ENCODE measurements around the gene AGO3.

DNA sequence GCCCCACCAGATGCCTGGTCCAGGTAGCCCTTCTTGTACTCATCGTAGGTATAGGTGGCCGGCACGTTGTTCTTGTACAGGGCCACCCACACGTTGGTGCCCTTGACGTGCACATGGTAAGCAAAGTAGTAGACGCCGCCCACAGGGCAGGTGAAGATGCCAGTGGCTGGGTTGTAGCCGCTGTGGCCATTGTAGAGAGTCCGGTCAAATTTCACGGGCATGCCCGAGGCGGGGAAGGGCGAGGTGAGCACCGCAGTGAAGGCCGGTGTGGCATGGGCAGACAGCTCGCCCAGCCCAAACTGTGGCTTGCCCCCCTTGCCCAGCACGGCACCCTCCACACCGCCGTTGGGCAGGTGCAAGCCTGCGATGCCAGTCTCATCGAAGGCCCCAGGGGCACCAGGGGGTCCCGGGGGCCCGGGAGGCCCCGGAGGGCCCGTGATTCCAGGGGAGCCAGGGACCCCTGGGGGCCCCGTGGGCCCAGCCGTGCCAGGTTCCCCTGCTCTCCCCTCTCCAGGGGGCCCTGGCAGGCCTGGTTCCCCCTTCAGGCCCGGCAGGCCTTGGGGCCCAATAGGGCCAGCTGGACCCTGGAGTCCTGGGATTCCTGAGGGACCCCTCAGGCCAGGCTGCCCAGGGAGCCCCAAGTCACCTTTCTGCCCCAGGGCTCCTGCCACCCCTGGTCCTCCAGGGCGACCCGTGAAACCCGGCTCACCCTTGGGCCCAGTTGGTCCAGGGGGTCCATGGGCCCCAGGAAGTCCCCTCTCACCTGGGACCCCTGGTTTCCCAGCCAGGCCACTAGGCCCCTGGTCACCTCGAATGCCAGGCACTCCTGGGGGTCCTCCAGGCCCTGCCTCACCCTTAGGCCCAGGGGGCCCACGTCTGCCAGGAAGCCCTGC, 167.0 kb downstream of the AGO3 start:
- TF ChIP-seq CTCF (IDR thresholded peaks at IDR 0.05; ENCODE audit: low read depth, low read length, missing input control) (no peak), JUND (IDR thresholded peaks at IDR 0.05) (no peak), YY1 (IDR thresholded peaks at IDR 0.05) (no peak), FOXA1 (IDR thresholded peaks at IDR 0.05) (no peak)
- TF ChIP-seq, protein P1, sequence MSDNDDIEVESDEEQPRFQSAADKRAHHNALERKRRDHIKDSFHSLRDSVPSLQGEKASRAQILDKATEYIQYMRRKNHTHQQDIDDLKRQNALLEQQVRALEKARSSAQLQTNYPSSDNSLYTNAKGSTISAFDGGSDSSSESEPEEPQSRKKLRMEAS (IDR thresholded peaks at IDR 0.05), result no peak

Data from liver (tissue), 3 donors.